Subcutaneous adipose tissue (tissue), 4 donors: ENCODE measurements around the gene UCHL5. TPM values are rescaled to one million over a fixed set of nuclear protein-coding genes. Genes with fewer than 3 reads are reported as not detected.

Source experiments
- total RNA-seq, 4 donors: library from RNA; depleted of rRNA; stranded (reverse); fragments of >200 nt; gene quantifications; one replicate each; pipeline ENCODE4 v1.1.0, GENCODE V29; 2016
- TF ChIP-seq, protein P1 (sequence below): fragments of 450-650 bp; IDR thresholded peaks from one replicate; pipeline ENCODE4 v1.5.1; 2016; ENCODE audit warnings: low read depth, mild to moderate bottlenecking, control low read depth, antibody characterized with exemption, moderate library complexity

The UCHL5 gene
- total RNA-seq, 4 donors from 2014 or later: 29.2 to 42.6 (median 34.0) TPM

DNA sequence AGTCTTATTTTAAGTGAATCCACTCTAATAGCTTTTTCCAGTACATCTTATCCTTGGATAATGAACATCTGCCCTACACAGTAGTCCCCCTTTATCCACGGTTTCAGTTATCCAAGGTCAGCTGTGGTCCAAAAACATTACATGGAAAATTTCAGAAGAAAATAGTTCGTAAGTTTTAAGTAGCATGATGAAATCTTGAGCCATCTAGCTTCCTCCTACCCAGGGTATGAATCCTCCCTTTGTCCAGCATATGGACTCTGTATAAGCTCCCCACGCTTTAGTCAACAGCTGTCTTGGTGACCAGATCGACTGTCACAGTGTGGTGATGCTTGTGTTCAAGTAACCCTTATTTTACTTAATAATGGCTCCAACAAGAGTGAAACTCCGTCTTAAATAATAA, 43.5 kb upstream of the UCHL5 start:
- TF ChIP-seq, protein P1, sequence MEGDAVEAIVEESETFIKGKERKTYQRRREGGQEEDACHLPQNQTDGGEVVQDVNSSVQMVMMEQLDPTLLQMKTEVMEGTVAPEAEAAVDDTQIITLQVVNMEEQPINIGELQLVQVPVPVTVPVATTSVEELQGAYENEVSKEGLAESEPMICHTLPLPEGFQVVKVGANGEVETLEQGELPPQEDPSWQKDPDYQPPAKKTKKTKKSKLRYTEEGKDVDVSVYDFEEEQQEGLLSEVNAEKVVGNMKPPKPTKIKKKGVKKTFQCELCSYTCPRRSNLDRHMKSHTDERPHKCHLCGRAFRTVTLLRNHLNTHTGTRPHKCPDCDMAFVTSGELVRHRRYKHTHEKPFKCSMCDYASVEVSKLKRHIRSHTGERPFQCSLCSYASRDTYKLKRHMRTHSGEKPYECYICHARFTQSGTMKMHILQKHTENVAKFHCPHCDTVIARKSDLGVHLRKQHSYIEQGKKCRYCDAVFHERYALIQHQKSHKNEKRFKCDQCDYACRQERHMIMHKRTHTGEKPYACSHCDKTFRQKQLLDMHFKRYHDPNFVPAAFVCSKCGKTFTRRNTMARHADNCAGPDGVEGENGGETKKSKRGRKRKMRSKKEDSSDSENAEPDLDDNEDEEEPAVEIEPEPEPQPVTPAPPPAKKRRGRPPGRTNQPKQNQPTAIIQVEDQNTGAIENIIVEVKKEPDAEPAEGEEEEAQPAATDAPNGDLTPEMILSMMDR: no peak

DNA sequence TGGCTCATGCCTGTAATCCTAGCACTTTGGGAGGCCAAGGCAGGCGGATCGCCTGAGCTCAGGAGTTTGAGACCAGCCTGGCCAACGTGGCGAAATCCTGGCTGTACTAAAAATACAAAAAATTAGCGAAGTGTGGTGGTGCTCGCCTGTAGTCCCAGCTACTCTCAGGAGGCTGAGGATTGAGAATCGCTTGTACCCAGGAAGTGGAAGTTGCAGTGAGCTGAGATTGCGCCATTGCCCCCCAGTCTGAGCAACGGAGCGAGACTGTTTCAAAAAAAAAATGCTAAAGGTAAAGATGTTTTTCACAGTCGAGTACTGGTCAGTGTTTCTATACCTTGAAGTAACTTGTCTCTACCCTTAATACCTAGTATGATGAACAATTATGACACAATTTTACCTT, 35.0 kb upstream of the UCHL5 start:
- TF ChIP-seq, protein P1: no peak

DNA sequence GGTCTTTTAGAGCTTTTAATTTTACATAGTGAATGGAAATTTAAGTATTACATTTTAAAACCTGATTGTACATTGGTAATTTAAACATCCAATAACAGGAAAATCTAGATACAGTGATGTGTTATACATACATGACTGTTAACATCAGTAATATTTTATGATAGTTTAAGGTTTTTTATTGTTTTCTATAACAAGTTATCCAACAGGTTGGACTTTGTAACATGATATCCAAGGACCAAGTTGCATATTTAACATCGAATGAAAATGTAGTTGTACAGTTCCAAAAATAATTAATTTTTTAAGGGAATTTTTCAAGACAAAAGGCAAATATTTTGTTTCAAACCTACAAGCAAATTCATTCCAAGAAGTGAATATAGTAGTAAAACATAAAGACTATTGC, 31.7 kb upstream of the UCHL5 start:
- TF ChIP-seq, protein P1: no peak

DNA sequence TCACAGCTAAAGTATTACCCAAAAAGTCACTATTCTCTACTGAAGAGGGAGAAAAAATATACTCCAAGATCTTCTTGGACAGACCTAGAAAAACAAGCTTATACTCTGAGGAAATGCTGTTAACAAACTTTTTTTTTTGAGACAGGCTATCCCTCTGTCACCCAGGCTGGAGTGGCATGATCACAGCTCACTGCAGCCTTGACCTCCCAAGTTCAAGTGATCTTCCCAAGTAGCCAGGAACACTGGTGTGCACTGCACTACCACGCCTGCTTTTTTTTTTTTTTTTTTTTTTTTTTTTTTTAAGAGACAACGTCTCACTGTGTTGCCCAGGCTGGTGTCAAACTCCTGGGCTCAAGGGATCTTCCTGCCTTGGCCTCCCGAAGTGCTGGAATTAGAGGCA, 28.7 kb upstream of the UCHL5 start:
- TF ChIP-seq, protein P1: no peak

DNA sequence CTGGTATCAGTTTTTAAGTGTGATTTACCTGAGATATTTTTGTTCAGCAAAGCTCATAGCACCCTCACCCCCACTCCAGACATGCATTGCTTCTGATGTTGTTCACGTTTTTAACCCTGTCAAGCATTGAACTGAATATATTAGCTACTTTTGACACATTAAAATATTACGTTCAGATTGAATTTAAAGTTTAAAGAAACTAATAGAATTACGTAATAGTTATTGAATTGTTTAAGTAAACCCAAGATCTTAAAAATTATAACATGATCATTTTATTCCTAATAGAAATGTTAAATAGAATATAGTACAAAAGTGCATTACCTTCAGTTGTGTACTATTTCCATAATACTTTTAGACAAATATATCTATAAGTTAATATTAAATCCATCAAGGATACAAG, 27.2 kb upstream of the UCHL5 start:
- TF ChIP-seq, protein P1: no peak

DNA sequence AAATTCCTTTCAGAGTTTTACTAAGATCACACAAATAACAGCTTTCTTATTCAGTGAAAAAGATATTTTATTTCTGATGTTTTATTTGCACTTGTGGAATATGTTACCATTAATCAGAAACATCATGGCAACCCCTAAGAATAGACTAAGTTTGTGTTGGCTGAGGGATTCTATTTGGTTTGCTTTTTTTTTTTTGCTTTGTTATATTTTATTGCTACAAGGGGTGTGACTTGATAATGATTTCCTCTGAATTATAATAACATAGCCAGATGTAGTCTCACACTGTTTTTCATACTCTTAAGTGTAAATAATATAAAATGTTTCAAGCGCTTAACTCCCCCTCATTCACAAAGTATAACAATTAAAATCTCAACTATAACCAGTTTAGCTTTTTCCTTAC, 26.1 kb upstream of the UCHL5 start:
- TF ChIP-seq, protein P1: no peak

DNA sequence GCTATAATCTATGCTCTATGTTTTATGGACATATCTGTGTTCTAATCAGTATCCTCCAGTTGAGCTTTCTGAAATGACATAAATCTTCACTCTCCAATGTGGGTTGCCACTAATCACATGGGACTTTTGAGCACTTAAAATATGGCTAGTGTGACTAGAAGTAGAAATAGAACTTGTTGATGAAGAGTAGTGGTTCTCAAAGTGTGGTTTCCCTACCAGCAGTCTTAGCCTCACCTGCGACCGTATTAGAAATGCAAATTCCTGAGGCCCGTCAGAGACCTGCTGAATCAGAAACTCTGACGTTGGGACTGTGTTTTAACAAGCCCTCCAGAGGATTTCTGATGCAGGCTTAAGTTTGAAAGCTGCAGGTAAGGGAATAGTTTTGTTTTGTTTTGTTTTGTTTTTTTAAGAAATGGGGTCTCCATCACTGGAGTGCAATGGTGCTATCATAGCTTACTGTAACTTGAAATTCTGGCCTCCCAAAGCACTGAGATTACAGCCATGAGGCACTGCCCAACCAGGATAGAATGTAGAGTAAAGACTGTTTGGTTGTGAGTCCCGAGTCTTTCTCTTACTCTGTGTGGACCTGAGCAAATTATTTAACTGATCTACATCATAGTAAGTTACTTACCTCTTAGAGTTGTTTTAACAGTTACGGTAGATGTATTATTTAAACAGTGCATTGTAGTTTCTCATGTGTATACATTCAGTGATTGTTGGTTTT, 24.4 kb upstream of the UCHL5 start:
- TF ChIP-seq, protein P1: no peak
